GM19351 (cell line): ENCODE results near the gene TAPBP.

ENCODE experiments used
- ATAC-seq: cut with Tn5 transposase; IDR thresholded peaks from one replicate; pipeline ENCODE4 v1.9.1; 2021; ENCODE audit warnings: mild to moderate bottlenecking, moderate library complexity; ENCODE audit not compliant: unreplicated experiment

TAPBP gene

DNA sequence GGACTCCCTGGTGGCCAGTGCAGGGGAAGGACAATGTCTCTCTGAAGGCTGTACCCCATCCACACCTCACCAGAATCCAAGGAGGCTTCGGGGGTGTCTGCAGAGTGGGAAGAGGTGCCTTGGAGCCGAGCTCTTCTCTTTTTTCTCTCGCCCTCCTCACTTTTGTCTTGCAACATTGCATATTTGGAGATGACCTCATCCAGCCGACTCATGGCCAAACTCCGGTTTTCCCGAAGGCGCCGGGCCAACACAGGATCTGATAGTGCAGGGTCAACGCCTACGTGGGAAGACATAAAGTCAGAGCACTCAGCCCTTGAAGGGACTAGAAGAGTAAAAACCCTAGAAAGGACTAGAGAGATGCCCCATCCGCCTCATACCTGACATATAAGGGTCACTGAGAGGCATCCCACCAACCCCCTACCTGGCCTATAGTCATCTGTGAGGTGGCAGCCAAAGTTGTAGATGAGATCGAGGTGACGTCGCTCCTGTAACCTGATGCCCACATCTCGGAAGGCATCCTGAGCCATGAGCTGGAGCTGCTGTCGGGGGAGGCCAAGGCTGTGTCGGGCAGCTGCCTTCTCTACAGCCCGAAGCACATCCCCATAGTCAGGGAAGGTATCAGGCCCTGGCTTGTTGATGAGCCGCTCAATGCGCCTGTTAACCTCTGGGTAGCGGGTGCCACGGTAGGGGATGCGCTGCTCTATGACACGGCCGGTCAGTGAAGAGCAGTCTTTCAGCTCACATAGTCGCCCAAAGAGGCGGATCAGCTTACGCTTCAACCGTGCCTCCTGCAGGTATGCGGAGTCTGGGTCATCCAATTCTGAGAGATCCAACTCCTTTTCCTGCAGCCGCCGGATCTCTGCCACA, 6.7 kb upstream of the TAPBP start:
- ATAC-seq: no peak

DNA sequence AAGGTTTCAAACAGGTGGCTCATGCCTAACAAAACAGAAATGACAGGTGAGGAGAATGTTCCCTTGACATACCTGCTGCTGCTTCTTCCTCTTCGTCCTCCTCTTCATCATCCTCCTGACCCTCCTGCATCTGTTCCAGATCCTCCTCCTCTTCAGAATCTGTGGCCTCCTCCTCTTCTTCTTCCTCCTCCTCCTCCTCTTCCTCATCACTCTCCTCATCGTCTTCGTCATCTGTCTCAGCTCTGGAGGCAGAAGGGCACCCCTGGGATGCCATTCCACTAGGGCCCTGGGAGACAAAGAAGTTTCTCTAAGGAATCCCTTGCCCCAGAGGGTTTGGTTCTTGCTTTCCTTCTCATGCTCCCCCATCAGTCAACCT, 6.0 kb upstream of the TAPBP start:
- ATAC-seq: no peak

DNA sequence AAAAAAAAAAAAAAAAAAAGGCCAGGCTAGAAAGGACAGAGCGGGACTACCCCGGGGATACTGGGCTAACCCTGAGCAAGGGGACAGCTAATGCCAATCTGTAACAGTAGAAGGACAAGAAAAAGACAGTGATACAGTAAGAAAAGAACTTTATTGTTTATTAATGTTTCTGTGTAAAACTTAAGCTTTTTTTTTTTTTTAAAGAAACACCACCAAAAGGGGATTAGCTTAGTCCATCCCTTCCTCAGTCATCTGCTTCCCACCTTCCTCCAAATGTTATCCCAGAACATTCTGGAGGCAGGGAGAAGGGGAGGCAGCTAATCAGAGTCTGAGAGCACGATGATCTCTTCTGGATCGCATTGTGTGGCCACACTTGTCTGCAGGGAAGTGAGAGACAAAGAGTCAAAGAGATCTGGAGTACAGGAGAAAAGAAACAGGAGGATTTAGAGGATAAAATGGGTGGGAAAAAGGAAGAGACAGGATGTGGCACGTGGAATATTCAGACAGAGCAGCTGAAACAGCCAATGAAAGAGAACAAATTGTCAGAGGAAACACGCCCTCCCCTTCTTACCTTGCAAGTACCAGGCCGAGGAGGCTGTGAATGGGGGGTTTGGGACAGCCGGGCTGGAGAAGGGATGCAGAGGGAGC, 4.7 kb upstream of the TAPBP start:
- ATAC-seq: no peak

DNA sequence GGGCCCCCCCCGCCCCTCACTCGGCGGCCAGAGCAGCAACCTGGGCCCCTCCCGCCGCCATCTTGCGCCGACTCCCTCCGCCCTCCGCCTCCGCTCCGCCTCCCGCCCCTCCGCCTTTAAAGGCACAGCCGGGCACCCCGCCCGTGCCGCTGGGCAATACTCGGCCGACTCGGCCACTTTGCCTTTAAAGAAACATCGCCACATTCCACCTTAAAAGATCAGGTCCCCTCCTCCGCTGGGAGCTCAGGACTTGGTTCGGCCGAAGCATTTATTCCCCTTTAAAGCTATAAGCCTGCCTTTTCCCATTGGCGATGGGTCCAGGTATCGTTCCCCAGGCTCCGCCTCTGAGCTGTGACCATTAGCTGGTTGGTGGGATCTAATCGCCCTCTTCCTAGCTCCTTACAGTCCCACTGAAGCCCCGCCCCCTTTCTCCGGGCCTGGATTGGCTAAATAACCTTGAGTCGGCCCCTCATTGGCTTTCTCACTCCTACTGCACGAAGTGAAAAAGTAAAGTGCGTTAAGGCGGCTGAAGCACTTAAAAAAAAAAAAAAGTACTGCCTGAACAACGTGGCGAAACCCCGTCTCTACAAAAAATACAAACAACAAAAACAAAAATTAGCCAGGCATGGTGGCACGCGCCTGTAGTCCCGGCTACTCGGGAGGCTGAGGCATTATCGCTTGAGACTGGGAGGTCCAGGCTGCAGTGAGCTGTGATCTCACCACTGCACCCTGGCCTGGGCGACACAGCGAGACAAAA, 4.0 kb upstream of the TAPBP start, which contains the start of gene ZBTB22:
Gene ZBTB22, minus strand, starts transcription at position 76 of the 757 bp plus-strand sequence. CDS start 828 bp downstream, outside the sequence.
- peak; percentile 59 for ATAC-seq

DNA sequence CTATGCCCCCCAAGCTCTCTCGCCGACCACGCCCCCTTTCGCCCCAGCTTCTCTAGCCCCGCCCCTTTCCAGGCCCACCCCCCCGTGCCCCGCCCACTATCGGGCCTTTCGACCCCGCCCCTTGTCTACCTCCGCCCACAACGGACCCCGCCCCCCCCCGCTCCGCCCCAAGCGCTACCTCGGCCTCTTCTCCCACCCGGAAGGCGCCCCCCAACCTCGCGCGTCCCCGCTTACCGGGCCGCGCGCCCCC, 3.5 kb upstream of the TAPBP start:
- ATAC-seq: no peak

DNA sequence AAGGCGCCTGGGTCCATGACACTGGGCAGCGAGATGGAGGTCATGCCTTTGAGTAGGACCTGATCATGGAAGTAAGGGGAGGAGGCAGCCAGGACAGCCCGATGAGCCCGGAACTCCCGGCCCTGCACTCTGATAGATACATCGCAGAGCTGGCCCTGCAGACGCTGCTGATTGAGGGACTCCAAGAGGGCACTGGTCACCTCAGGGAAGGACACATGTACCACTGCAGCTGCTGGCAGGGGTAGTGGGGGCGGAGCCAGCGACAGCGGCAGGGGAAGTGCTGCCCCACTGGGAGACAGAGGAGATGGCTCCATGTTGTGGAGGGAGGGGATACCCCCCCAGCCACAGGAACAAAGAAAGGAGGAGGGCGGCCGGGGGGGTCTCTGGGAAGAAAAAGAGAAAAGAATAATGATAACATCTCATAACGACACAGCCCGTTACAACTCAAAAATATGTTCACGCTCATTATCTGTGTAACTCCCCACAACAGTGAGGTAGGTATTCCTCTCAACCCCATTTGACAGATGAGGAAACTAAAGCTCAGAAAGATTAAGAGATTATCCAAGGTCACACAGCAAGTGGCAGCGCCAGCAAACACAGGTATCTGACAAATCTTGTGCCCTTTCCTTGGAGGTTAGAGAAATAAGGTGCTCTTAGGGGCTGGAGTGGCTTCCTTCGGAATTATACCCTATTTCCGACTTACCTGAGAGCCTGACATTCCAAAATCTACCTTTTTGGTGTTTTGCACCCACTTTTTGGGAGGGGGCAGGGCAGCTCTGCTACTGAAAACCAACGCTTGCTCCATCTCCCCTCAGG, 2.9 kb upstream of the TAPBP start:
- ATAC-seq: no peak

DNA sequence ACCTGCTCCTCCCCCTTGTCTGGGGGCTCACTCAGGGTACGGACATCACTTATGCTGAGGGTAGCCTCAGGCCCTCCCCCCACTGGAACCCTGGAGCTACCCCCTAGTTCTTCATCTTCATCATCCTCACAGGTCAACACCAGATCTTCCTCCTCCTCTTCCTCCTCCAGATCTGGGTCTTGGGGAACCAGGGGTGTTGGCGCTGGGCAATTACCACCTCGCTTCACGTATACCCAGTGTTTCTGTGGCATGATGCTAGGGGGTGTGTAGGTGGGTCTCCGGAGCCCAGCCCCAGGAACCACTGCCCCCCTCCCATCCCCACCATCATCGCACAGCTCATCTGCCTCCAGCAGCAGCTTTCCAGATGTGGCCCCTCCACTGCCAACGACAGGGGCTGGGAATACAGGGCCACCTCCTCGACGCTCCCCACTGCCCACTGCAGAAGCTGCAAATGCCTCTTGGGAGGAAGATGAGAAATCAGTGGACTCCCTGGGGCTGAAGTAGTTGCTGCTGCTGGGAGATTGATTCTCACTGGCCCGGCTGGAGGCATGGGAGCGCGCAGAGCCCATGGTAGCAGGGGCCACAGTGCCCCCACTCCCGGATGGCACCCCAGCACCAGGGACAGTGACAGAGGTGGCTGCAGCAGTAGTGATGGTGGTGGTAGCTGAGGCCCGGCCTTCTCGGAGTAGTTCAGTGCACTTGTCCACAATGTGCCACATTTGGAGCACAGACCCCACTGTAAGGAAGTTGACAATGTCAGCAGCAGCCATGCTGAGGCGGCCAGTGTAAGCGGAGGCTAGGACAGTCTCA, 2.1 kb upstream of the TAPBP start:
- no peak for ATAC-seq

DNA sequence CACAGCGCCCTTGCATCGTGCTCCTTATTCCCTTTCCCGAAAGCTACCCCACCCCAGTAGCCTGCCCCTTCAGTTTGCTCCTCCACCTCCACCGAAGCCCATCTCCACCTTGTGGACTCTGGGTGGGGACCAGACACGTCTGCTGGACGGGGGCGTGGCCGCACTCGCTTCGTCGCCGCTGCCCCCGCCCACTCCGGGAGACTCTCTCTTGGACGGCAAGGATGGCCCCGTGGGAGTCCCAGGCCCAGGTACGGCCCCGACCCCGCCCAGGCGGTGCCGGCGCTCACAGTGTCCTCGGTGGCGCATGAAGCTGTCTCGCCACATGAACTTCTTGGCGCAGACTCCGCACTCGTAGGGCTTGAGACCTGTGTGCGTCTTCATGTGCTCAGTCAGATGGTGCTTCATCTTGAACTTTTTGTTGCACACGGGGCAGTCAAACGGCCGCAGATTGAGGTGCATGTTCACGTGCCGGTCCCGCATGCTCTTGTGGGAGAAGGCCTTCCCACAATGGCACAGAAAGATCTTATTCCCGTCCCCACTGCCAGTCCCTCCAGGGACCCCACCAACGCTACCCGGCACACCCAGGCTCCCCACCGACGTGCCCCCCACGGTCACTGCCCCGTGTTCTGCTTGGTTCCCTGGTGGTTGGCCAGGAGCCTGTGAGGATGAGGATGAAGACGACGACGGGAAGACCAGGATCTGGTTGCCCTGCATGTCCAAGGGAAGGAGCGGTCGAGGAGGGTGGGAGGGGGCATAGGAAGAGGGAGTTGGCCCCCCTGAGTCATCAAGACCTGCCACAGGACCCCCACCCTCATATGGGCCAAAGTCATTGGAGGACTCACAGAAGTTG, 1.3 kb upstream of the TAPBP start:
- no peak for ATAC-seq

DNA sequence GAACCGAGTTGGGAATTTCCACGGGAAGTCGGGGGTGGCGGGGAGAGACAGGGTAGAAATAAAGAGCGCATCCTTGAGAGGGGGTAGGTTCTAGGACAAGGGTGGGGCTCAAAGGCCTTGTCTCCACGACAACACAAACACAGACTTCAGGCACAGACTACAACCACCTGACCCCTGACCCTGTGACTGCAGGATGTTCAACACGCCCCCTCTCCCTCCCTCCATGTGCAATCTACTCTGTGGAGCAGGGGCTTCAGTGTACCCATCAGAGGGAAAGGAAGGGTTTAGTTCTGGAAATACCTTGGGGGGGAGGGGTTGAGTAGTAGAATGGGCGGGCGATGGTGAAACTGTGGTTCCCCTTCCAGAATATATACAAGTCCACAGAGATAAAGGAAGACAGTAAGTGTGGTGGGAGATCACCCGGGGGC, 651 bp upstream of the TAPBP start:
- no peak for ATAC-seq

DNA sequence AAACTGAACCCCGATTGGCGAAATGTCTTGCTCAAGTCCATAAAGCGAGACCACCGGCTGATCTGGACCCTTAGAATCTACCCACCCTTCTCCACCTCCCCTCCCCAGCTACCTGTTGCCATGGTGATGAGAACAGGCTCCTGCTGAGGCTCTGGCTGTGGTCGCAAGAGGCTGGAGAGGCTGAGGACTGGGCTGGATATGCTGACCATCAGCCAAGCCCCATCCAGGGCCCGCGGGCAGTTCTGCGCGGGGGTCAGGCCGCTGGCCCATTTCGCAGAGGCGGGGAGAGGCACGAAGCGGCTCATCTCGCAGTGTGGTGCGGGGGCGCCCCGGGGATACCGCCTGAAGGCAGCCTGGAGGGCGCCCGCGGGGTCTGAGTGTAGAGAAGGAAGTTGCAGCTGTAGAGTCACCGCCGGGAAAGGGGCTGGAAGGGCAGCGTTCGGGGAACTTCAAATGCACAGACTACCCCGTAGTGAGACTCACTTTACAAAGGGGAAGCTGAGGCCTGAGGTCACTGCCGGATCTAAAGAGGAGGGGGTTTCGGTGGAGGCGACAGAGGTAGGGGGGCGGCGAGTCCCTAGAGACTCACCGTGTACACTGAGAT, 671 bp downstream of the TAPBP start:
- no peak for ATAC-seq

DNA sequence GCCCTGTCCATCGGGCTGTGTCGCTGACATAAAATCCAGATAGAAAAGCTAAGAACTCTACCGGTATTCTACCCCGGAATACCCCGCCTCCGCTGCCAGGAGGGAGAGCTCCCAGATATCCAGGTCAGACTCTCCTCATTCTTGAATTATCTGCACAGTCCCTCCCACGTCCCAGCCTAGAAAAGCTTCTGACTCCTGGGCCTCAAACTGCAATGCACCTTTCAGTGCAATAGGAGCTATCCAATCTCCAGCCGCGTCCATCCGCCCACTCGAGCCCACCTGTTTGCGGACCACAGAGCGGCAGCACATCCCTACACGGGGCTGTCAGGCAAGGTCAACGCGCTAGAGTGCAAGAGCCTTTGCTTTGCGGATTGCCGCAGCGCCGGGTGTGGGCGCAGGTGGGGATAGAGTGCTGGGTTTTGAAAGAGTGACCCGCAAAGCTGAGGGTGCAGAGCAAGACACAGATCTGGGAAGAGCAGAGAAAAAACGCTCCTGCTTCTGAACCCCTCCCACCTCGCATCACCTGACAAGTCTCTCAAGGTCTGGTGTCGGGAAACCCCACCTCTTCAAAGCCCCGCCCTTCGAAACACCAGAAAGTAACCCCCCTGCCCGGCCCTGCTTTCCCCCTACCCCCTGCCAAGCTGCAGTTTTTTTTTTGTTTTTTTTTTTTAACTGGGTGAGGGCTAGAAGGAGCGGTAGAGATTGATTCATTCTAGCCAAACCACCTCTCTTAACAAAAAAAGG, 1.3 kb downstream of the TAPBP start:
- no peak for ATAC-seq

DNA sequence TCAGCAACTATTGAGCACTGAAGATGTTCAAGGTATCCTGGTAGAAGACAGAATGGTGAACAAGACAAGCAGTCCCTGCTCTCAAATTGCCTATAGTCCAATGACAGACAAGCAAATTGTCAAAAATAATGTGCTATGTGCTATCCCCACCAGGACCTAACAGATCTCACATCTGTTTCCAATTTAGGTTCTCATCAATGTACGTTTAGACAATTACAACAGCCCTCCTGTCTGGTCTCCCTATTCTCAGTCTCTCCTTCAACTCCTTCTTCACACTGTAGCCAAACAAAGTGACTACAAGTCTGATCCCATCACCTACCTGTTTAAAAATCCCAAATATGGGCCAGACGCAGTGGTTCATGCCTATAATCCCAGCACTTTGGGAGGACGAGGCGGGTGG, 7.5 kb downstream of the TAPBP start:
- no peak for ATAC-seq

DNA sequence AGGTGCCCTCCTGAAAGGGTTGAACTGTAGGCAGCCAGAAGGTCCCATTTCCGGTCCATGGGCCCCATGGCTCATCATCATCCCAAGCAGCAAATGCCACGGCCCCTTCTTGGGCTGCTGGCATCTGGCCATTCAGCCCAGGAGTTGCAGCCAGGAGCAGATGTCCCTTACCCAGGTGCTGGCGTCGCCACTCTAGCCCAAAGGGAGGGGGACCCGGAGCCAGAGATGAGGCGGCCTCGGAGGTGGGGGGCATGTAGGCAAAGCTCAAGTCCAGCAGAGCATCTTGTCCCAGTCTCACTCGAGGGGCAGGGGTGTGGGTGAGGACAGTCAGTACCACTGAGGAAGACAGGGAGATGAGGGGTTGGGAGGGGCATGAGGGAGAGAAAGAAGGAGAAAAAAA, 8.8 kb downstream of the TAPBP start:
- no peak for ATAC-seq

DNA sequence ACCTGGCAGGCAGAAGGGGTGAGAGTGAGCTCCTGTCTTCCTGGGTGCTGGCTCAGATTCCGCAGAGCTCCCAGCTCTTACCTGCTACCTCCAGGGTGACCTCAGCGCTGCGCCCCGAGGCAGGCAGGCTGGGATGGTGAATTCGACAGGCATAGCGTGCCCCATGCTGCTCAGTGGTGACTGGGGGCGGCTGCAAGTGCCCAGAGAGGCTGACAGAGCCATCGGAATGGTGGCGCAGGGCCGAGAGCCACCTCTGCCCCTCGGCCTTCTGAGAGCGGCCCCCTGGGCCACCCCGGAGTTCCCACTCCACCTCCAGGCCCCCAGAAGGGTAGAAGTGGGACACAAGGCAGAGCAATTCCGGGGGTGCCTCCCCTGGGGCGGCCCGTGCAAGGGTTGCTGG, 9.7 kb downstream of the TAPBP start:
- no peak for ATAC-seq

DNA sequence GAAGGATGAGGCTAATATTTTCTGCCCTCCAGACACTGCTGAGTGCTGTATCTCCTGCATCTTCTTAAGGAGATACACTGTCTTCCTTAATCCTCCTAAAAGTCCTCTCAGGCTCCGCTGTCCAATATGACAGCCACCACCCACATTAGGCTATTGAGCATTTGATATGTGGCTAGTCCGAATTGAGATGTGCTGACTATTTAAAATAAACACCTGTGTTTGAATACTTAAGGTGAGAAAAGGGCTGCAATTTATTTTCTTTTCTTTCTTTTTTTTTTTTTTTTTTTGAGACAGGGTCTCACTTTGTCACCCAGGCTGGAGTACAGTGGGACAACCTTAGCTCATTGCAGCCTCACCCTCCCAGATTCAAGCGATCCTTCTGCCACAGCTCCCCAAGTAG, 12.0 kb downstream of the TAPBP start:
- no peak for ATAC-seq

DNA sequence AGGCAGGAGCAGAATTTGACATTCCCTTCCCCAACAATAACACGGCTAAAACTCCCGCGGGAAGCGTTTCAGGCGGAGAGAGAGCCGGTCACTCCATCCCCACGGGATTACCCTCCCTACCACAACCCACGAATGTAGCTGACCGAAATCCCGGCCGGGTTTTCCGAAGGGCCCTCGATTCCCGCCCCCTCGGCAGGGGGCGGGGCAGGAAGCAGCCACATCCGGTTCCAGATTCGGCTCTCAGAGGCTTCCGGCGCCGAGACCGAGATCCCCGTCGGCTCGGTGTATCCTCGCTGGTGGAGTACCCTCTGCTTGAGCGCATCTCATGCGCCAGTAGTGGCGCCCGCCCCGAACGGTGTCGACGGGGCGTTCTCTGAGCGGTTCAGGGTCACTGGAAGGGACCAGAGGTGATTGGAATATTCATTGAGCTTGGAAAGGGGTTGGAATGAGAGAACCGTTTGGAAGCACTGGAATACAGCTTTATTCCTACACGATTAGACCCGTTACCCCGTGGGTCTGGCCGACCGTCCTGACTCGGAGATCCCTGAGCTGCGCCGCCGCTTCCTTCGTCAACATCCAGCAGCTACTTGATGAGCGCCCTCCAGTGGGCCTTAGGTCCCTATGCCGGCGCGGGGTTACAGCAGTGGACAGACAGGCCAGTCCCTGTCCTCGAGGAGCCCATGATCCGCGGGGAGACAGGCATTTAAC, 14.5 kb downstream of the TAPBP start:
- ATAC-seq: peak; percentile 73

DNA sequence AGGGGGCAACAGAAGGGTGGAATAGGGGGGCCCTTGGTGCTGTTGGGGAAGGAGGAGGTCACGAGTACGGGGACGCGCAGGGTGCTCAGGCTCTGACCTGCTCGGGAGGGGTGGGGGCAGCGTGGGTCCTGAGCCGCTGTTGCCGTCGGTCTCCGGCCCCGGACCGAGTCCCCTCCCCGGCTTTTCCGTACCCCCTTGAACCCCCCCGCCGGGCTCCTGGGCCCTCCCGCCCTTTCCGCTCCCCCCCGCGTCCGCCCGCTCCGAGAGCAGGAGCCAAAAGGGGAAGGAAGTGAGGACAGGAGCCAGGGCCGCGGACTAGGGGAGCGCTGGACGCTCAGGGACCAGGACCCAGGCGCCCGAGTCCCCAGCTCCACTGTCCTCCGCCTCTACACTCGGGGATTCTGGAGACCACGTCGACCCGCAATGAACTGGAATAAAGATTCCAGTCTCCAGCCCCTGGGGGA, 15.1 kb downstream of the TAPBP start, which contains the start of gene RGL2:
Gene RGL2, minus strand, starts transcription at position 170 of the 464 bp plus-strand sequence. CDS start 332 bp downstream, outside the sequence.
- peak; percentile 34 for ATAC-seq
